Gastrocnemius medialis (tissue), 4 donors: ENCODE data around the gene GAB1. TPM values are rescaled to one million over a fixed set of nuclear protein-coding genes. Genes with fewer than 3 reads are reported as not detected.
A peak's percentile ranks its signal among the peaks of the same experiment; 100 is the strongest.

Experiments used
- ATAC-seq, 2 donors: fragments of 150-250 bp; one replicate each; pipeline ENCODE4 v1.9.1; 2016
- DNase-seq, 2 donors: peaks; one replicate each; pipeline ENCODE4 v3.0.0-alpha.2; 2019
- H3K27ac ChIP-seq, 4 donors: fragments of 200-600 bp; sonication (generic); 1 replicate in 1 of 4; 2 replicates in 3 of 4; pipeline ENCODE4 v1.5.1; 2016 to 2018; ENCODE audit warnings: mild to moderate bottlenecking in 2 of 4, moderate library complexity in 1 of 4
- H3K27me3 ChIP-seq, 3 donors: fragments of 200-600 bp; sonication (generic) in 2 of 3; 1 replicate in 1 of 3; 2 replicates in 2 of 3; pipeline versions ENCODE4 v1.5.1 to v1.6.0; 2016 to 2019; ENCODE audit warnings: mild to moderate bottlenecking in 1 of 3, moderate library complexity in 1 of 3
- H3K36me3 ChIP-seq, 2 donors: fragments of 200-600 bp; sonication (generic) in 1 of 2; one replicate each; pipeline ENCODE4 v1.5.1; 2017 to 2018
- H3K4me1 ChIP-seq, 2 donors: fragments of 200-600 bp; sonication (generic) in 1 of 2; one replicate each; pipeline ENCODE4 v1.5.1; 2016 to 2017; ENCODE audit warnings: mild to moderate bottlenecking in 2 of 2
- H3K4me3 ChIP-seq, 4 donors: fragments of 200-600 bp; sonication (generic) in 3 of 4; 1 replicate in 1 of 4; 2 replicates in 3 of 4; pipeline ENCODE4 v1.5.1; 2016 to 2019; ENCODE audit warnings: mild to moderate bottlenecking in 2 of 4
- H3K9me3 ChIP-seq, 3 donors: fragments of 200-600 bp; sonication (generic) in 2 of 3; 1 replicate in 1 of 3; 2 replicates in 2 of 3; pipeline ENCODE4 v1.5.1; 2016 to 2019
- POLR2A ChIP-seq, 2 donors: fragments of 450-650 bp; IDR thresholded peaks; one replicate each; pipeline ENCODE4 v1.6.1; 2017; ENCODE audit warnings: antibody characterized with exemption in 2 of 2, mild to moderate bottlenecking in 2 of 2, moderate library complexity in 2 of 2
- in situ Hi-C, 4 donors: fragments of 200-750 bp; cut with MboI; loops; one replicate each; pipeline versions ENCODE4 v1.15.0 to v1.8.0; 2017; ENCODE audit warnings: low sequenced_read_pairs in 4 of 4
- intact Hi-C: fragments of 100-400 bp; cut with DNase I; formaldehyde crosslinking; loops from one replicate; pipeline ENCODE4 v1.15.1; 2023; ENCODE audit warnings: low total_unique reads
- total RNA-seq, 4 donors: library from RNA; depleted of rRNA; stranded (reverse); fragments of >200 nt; gene quantifications; one replicate each; pipeline versions ENCODE4 v1.1.0 to v1.2.3, GENCODE V29; 2016
- TF ChIP-seq, protein P1 (sequence below), 5 experiments: fragments of 450-650 bp in 3 of 5; fragments of 200-600 bp in 2 of 5; sonication (generic) in 2 of 5; IDR thresholded peaks in 4 of 5; conservative IDR thresholded peaks in 1 of 5; 1 replicate in 4 of 5; 2 replicates in 1 of 5; pipeline ENCODE4 v1.5.1; 2016 to 2019; ENCODE audit warnings: antibody characterized with exemption in 5 of 5, mild to moderate bottlenecking in 3 of 5, moderate library complexity in 3 of 5

Gene GAB1
- total RNA-seq, 4 donors from 2014 or later = 11.4 to 27.9 (median 26.6) TPM

DNA sequence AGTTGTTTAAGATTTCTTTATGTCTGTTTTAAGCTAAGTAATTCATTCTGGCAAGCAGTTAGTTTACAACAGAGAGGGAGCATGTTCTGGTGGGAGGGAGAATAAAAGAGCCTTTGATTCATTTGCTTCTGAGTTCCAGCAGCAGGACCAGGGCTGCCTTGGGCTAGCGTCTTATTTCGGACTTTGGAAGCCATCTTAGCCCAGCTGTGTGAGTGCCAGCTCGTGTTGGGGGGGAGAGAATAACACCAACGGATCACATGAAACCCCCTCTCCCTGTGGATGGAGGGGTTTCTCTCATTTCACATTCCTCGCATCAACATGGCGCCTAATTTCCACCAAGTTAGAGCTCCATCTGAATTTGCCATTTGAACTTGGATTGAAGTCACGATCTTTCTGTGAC, 7.4 kb downstream of the GAB1 start:
- peak overlapping the region; percentile 44 to 61 (median 57) for H3K27ac ChIP-seq
- in situ Hi-C loops = loop anchor here in 1 of 4 donors (25.0 kb wide), 1 partner anchor 143 kb away; no protein-coding TSS in a partner anchor
- peak overlapping the region in 2 of 4 donors; percentile 9 to 36 for H3K4me3 ChIP-seq
- H3K9me3 ChIP-seq = no peaks in the 10 kb centered on the region
- TF ChIP-seq, protein P1, sequence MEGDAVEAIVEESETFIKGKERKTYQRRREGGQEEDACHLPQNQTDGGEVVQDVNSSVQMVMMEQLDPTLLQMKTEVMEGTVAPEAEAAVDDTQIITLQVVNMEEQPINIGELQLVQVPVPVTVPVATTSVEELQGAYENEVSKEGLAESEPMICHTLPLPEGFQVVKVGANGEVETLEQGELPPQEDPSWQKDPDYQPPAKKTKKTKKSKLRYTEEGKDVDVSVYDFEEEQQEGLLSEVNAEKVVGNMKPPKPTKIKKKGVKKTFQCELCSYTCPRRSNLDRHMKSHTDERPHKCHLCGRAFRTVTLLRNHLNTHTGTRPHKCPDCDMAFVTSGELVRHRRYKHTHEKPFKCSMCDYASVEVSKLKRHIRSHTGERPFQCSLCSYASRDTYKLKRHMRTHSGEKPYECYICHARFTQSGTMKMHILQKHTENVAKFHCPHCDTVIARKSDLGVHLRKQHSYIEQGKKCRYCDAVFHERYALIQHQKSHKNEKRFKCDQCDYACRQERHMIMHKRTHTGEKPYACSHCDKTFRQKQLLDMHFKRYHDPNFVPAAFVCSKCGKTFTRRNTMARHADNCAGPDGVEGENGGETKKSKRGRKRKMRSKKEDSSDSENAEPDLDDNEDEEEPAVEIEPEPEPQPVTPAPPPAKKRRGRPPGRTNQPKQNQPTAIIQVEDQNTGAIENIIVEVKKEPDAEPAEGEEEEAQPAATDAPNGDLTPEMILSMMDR (IDR thresholded peaks at IDR 0.05 in 4 of 5, conservative IDR thresholded peaks at IDR 0.05 in 1 of 5) = no peak
- TF ChIP-seq POLR2A (IDR thresholded peaks at IDR 0.05) = no peak
- no peaks in the 10 kb centered on the region for H3K36me3 ChIP-seq
- ATAC-seq (peak in 1 of 2 donors; percentile 42), DNase-seq (no peak)
- no peaks in the 10 kb centered on the region for H3K27me3 ChIP-seq
- H3K4me1 ChIP-seq = peaks cover 29 to 30% of the 10 kb centered on the region in 2 donors
- intact Hi-C loops = no loop called here

GRCh38 chr4:143344774-143345173, 8.1 kb downstream of the GAB1 start:
- H3K27ac ChIP-seq = peak overlapping the region; percentile 44 to 61 (median 57)
- in situ Hi-C loops = loop anchor here in 1 of 4 donors (25.0 kb wide), 1 partner anchor 143 kb away; no protein-coding TSS in a partner anchor
- intact Hi-C loops = no loop called here

GRCh38 chr4:143345356-143345755, 8.7 kb downstream of the GAB1 start:
- Histone ChIP-seq H3K4me3 (no peak overlapping the region), H3K9me3 (no peaks in the 10 kb centered on the region), H3K36me3 (no peaks in the 10 kb centered on the region), H3K27me3 (no peaks in the 10 kb centered on the region), H3K27ac (peak overlapping the region; percentile 31 to 61 (median 52)), H3K4me1 (peaks cover 15 to 17% of the 10 kb centered on the region in 2 donors)
- no peak for ATAC-seq
- intact Hi-C loops (no loop called here), in situ Hi-C loops (loop anchor here in 1 of 4 donors (25.0 kb wide), 1 partner anchor 142 kb away; no protein-coding TSS in a partner anchor)
- no peak for TF ChIP-seq POLR2A (IDR thresholded peaks at IDR 0.05)
- TF ChIP-seq, protein P1 (IDR thresholded peaks at IDR 0.05 in 4 of 5, conservative IDR thresholded peaks at IDR 0.05 in 1 of 5) = no peak
- no peak for DNase-seq

More at GRCh38 chr4:143344774-143345173, 8.1 kb downstream of the GAB1 start:
- H3K9me3 ChIP-seq = no peaks in the 10 kb centered on the region
- peaks cover 21 to 23% of the 10 kb centered on the region in 2 donors for H3K4me1 ChIP-seq
- no peak for ATAC-seq
- H3K4me3 ChIP-seq = no peak overlapping the region
- no peak for DNase-seq
- no peaks in the 10 kb centered on the region for H3K36me3 ChIP-seq
- TF ChIP-seq, protein P1 (IDR thresholded peaks at IDR 0.05 in 4 of 5, conservative IDR thresholded peaks at IDR 0.05 in 1 of 5) = no peak
- no peak for TF ChIP-seq POLR2A (IDR thresholded peaks at IDR 0.05)
- no peaks in the 10 kb centered on the region for H3K27me3 ChIP-seq

DNA sequence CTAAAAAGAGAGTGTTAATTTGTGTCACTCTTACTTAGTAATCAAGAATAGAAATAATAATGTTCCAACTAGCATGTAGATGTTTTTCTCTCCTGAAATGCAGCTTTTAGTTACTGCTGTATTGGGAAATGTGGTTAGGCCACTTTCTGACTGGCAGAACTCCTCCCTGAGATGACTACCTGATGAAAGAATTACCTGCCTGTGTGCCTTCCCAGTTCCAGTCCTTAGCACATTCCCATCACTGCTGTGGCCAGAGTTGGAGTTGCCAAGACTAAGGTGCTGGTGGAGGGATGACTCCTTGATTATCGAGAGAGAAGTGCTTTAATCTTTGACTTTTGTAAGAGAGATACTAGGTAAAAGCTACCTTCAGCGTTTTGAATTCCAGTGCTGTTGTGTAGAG, 9.5 kb downstream of the GAB1 start:
- Histone ChIP-seq H3K36me3 (no peaks in the 10 kb centered on the region), H3K4me3 (no peak overlapping the region), H3K27me3 (no peaks in the 10 kb centered on the region), H3K27ac (peak overlapping the region in 2 of 4 donors; percentile 60 to 61), H3K4me1 (peaks cover 10 to 12% of the 10 kb centered on the region in 2 donors), H3K9me3 (no peaks in the 10 kb centered on the region)
- TF ChIP-seq, protein P1 (IDR thresholded peaks at IDR 0.05 in 4 of 5, conservative IDR thresholded peaks at IDR 0.05 in 1 of 5) = no peak
- no peak for TF ChIP-seq POLR2A (IDR thresholded peaks at IDR 0.05)
- ATAC-seq (no peak), DNase-seq (no peak)
- intact Hi-C loops (no loop called here), in situ Hi-C loops (loop anchor here in 1 of 4 donors (25.0 kb wide), 1 partner anchor 141 kb away; no protein-coding TSS in a partner anchor)
